Right forelimb (tissue), 1 donor: Measurements from ENCODE around the gene PSKH1.

ENCODE experiments used
- DNase-seq: peaks from one replicate; pipeline ENCODE4 v3.0.0-alpha.2; 2018

Gene PSKH1

DNA sequence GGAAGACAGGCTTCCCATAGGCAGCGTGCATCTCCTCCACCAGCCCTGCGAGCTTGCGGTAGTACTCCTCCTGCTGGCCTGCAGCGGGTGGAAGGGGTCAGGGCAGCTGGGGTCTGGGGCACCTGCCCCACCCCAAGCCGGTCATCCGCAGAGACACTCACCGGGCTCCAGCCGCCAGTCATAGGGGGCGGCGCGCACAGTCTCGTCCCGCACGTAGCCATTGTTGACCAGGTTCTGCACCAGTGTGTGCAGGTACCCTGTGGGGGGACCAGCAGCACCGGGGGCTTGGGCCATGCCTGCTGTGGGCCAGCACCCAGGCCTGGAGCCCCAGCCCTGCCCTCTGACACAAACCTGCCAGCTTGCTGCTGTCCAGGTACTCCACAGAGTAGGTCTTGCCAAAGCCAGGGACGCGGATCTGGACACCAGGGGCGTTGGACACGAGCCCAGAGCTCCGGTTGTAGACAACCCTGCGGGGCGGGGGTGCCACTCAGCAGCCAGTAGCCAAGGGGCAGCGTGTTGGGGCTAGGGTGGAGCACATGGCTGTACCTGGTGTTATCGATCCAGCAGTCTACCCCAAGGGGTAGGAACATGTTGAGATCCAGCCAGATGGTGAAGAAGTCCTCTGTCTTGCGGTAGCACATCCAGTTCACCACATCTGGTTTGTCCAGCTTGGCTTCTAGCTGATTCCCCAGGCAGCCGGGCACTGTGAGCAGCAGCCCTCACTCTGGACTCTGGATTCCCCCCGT is 49.6 kb downstream of the PSKH1 start:
- DNase-seq = no peak

DNA sequence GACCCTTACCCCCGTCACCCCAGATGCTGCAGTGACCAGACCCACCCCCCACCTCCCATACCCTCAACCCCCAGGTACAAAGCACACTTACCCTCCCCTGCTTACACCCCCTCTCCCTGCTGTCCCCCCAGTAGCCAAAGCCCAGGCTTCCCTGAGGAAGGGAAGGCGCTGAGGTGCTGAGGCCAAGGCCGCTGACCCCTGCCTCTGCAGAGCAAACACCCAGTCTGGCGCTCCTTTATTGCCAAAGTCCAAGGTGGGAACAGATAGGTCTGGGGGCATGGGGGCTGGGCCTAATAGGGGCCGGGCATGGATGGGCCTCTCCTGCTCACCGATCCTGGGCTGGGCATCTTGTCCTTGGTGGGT is 50.2 kb downstream of the PSKH1 start:
- DNase-seq = no peak

DNA sequence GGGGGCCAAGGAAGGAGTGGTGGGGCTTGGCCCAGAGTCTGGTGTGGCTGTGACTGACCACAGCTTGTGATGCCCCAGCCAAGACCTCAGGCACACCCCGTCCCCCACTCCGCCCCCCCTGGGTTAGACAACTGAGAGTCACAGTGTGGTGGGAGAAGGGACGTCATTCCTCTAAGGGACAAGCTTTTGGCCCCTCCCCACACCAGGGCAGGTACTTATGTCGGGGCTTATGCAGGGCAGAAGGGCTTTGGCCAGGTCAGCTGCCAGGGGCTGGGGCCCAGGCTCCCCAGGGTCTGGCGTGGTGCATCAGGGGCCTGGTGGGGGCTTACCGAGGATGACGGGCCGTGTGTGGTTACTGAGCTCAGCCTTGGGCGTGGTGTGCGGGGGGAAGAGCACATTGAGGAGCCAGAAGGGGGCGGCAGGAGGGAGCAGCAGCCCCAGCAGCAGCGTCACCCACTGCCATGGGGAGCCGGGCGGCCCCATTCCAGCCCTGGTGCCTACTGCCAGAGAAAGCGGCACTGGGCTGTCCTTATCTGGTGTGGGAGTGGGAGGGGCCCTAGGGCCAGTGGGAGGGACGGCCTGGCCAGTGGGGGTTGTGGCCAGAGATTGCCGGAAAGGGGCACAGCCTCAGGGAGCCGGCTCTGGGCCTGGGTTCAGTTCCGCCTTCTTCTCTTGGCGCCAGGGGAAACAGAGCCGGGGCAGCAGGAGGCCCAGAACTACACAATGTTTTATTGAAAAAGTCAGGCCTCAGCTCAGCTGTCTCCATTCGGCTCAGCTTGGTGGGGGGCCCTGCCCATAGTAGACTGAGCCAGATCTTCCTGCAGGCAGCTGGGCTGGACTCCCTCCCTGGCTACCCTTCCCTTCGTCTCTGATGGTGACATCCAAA is 50.8 kb downstream of the PSKH1 start, which contains the start of gene LCAT:
TSS of gene LCAT (minus strand) at position 502 of the 886 bp plus-strand sequence. CDS start at position 483, 19 bp downstream.
- no peak for DNase-seq

DNA sequence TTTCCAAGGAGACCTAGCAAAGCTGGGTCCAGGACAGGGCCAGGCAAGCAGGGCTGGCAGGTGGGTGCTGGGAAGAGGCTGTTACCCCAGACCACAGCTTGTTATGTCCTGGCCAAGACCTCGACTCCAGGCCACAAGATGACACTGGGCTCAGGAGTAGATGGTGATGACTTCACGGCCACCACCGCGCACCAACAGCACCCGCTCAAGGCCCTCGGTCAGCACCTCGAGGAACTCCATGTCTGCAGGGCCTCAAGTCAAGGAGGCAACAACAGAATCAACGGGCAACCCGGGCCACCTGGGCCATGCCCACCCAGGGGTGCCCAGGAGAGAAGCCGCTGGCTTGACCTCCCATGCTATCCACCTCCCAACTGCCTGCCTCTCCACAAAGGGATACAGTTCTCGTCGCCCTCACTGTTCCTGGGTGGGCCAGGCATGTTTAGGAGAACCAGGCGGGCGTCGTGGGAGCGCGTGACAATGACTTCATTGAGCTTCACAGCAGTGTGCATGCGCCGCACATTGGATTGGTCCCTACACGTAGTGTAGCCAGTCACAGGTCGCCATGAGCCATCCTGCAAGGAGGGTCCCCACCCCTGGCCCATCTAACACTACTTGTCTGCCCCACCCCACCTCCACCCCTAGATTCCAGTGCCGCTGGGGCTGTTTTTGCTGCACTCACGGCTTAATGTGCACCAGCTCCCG is 51.8 kb downstream of the PSKH1 start:
- DNase-seq = no peak

DNA sequence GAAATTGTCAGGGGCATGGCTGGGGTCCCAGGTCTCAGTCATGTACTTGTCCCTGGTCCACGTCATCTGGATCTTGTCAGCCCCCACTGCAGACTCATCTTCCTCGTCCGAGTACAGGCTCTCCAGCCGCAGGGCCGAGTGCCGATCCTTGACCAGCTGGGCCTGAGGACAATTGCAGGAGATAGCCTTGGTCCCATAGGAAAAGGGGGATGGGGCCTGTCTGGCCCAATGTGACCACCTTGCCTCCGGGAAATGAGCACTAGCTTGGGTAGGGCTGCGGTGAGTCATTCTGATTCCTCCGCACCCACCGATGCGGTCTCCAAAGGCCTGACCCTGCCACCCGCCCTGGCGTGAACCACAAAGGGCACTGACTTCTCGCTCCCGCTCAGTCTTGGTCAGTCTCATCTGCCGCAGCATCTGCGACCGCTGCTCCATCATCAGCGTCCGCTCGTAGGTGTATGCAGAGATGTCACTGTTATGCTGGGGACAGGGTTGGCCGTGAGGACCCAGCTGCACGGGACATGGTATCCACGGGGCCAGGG is 52.4 kb downstream of the PSKH1 start:
- no peak for DNase-seq

DNA sequence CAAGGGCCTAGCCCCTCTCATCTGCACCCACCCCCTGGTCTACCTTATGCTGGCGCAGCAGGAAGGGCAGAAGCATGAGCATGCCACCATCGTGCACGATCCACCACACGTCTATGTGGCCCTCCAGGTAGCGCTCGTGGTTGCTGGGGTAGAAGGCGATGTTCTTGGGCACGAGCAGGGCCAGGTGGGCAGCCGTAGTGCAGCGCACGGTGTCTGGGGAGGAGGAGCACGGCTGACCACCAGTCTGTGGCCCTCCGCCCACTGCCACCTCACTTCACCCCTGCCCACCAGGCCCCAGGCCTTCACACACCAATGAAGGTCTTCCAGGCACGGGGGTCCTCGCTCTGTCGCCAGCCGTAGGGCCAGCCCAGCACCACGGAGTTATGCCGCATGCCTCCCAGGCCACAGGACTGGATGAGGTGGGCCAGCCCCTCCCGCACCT is 53.1 kb downstream of the PSKH1 start:
- no peak for DNase-seq

DNA sequence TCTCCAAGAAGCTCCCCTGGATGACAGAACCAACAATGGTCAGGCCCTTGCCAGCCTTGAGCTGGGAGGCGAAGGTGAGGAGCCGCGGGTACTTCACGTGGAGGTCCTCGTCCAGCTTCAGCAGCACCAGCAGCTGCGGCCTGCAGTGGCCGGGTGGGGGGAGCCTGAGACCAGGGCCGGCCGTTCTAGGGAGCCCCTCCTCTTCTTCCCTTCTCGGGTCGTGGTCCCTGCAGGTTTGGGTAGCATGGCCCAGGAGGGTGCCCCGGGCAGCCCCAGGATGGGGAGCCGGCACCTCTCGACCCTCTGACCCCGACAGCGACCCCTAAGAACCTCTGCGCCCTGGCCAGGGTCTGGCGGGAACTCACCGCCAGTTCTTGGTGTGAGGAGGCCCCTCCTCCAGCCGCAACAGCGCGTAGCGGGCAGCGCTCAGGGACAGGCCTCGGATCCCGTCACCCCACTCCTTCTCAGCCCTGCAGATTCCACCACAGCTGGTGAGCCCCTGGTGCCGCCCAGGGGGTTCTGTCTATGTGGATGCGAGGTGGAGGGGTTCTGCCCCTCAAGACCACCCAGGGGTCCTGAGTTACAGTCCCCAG is 54.0 kb downstream of the PSKH1 start:
- no peak for DNase-seq

DNA sequence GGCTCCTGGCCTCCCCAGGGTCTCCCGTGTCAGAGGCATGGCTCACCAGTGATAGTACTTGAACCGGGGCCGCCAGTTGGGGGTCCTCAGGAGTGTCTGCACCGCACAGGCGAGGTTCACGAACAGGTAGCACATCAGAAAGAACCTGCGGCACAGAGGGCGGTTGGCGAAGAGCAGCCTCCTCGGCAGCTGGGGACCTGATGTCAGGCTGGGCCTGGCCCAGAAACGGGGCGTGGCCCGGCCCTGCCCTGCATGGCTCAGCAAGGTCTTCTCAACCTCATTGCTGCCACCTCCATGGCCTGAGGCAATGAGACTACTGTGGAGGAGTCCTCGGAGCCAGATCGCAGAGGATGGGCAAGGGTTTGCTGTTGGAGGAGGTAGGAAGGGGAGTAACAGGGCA is 55.0 kb downstream of the PSKH1 start:
- no peak for DNase-seq

DNA sequence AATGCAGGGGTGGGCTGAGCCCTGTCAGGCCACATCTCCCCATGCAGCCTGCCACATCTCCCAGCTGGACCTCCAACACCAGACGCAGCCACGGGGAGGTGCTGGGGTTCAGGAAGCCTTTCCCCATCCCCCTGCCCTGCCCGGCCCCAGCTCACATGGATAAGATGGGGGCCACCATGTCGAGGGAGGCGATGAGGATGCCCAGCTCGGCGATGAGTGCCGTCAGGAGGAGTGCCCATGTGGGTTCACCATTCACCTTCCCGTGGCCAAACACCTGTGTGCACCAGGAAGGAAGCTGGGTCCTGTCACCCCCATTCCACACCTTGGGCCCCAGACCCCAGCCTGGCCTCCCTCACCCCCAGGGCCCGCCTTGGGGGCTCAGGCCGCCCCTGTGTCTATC is 56.6 kb downstream of the PSKH1 start:
- DNase-seq = no peak

DNA sequence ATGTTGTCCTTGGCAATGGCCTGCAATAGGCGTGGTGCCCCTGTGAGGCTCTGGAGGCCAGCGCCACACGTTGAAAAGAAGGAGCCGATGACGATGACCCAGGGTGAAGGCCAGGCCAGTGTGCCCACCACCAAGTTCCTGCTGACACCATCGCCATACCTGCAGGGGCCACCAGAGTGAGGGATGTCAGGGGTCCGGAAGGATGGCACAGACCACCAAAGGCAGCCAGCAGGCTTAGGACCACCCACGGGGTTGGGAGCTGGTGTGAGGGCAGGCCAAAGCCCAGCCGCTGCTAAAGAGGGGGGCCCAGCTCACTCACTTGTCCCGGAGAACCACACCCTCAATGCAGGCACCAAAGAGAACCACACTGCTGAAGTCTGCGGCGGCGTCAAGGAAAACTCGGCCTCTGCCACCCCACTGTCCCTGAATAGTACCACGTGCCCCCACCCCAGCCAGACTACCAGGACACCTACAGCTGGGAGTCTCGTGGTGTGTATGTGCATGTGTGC is 57.3 kb downstream of the PSKH1 start:
- no peak for DNase-seq

DNA sequence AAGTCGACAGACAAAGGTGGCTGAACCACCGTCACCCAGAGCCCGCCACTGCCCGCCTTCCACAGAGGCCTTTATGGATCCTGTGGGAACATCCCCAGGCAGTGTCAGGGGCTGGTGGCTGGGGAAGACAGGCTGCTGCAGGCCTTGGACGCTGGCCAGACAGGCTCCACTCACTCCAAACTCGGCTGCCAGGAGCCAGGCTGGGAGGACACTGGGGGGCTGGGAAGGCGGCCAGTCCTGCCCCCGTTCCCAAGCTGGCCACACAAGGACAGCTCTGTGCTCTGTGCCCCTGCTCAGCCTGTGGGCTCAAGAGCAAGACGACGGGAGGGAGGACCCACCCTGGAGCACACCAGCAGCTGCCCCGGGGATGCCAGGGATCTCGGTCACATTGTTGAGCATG is 58.4 kb downstream of the PSKH1 start:
- no peak for DNase-seq

DNA sequence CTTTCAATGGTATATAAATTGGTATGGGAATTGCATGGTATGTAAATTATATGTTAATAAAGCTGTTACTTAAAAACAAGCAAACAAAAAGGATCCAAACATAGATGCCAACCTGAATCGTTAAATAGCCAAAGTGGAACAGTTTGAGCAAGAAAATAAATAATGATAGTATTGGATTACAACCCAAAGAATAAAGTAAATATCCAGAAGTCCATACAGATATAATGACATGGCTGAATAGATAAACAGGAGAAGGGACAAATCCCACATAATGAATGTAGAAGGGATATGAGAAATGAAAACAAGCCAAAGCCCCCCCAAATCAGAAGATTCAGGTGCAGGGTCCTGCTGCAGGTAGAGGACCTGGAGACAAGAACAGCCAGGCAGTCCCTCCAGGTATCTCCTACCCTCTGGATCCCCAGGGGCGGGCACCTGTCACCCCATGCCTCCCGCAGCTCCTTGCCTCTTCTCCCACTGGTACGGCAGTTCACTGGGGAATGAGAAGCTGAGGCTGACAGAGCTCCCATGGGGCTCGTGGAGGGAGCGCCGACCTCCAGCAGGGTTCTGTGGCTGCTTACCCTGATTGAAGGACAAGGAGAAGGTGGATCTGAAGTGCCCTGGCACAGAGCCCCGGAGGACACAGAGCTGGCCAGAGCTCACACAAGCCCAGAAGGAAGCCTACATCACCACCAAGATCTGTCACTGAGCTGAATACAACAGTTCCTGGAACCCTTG is 60.8 kb downstream of the PSKH1 start:
- DNase-seq = no peak

DNA sequence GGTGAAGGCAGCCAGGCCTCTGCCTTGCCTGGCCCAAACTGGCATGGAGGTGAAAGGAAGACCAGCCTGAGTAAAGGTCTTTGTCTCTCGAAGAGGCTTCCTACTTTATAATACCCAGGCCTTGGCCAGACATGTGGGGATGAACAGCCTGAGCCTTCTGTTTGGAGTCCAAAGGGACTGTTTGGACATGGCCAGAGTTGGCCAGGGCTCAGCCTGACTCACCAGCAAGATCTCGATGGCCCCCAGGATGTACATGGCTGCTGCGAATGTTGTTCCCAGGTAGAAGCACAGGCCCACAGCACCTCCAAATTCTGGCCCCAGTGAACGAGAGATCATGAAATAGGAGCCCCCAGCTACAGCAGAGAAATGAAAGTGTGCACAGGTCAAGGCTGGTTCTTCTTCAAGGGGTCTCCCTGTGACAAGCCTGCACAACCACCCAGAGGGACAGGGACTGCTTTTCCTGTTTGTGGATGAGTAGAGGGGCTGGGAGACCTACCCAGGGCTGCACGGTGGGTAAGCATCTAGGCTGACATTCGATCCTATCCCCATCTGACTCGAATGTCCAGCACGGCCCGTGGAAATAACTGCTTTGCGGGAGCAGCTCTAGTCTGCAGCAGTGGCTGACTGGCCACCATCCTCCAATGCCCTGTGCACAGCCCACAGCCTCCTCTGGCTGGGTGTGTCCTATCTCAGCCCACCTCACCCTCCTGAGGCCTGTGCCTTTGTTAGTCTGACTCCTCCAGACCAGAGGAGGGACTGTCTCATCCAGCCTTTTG is 61.6 kb downstream of the PSKH1 start:
- DNase-seq = no peak

DNA sequence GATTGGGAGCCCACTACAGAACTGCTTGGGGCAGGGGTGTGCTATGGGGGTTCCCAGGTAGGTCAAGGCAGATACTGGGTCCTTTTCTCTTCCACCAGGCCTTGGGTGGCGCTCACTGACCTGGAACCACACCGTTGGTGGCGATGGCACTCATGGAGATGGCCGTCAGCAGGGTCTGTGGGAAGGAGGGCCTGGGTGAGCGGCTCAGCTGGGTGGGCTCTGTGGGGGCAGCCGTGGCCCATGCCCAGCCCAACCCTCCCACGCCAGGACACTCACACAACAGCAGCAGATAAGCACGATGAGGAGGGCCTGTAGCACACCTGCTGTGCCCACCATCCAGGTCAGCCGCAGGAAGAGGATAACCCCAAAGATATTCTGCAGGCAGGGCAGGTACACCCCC is 64.6 kb downstream of the PSKH1 start:
- no peak for DNase-seq

DNA sequence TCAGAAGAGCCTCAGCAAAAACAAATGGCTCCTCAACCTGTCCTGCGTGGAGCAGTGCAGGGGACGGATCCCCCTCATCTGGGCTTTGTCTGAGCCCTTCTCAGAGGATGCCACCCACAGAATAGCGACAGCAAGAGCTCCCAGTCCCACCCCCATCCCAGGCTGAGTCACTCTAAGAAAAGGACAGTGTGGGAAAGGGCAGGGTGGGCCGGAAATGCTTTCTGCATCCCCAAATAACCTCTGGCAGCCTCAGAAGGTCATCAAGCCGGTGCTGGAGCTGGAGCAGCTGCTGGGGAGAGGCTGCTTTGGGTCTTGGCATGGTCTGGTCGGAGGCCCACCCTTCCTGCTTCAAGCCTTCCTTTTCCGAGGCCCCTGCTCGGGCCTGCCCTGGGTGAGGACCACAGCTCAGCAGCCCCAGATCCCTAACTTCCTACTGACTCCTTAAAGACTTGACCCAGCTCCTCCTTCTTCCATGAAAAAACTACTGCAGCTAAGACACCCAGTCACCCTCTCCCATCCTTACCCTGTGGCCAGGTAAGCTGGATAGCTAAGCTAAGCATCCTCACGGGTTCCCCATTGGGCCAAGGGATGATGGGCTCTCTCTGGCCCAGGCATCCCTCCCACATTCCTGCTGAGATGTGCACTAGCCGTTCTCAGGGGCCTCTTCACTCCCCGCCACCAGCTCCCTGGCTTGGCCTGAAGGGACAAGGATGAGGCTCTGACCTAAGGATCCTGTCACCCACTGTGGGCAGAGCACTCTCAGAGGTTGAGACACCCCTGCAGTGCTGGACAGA is 66.7 kb downstream of the PSKH1 start:
- no peak for DNase-seq

DNA sequence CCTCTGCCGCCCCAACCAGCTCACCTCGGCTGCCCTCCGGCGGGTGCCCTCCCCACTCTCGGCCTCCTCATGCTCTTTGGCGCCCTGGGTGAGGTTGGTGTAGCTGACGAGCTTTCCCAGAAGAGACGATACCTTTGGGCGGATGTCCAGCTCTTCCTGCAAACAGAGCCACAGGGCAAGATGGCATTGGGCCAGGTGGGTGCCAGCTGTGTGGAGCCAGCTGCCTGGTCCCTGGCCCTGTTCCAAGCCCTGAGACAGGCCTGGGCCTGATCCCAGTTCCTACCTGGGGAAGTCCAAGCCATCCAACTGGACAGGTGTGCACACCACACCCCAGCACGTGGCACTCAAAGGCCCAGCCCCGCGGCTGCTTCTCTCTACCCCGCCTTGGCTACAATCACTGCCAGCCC is 68.5 kb downstream of the PSKH1 start:
- no peak for DNase-seq

DNA sequence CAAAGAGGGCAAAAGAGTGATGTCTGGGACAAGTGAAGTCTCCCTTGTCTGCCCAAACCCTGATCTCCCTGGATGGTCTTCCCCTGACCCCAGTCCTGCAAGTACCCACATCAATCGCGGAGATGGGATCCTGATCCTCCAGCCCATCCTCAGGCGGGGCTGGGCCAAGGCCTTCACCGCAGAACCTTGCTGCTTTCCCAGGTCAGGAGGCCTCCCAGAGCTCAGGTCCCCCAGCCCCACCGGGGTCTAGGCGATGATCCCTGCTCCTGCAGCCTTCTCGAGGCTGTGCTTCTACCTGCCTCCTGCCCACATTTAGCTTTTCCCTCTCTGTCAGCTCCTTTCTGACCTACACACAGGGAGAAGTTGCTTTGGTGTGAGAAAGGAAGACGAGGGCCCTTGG is 69.1 kb downstream of the PSKH1 start:
- DNase-seq = no peak

DNA sequence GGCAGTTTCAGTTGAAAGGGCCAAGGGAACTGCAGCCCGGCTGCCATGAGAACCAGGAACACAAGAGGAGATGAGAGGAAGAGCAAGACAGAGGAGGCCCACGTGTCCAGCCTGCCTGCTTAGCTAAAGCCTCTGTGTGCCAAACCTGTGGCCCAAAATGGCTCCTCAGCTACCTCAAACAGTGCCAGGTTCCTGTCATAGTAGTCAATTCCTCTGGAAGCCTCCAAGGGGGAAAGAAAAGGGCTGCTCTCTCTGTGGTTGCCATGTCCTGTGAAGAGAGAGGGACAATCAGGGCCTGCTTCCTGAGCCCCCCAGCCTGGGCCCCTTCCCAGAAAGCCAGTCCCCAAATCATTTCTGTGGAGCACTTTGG is 70.2 kb downstream of the PSKH1 start:
- no peak for DNase-seq

DNA sequence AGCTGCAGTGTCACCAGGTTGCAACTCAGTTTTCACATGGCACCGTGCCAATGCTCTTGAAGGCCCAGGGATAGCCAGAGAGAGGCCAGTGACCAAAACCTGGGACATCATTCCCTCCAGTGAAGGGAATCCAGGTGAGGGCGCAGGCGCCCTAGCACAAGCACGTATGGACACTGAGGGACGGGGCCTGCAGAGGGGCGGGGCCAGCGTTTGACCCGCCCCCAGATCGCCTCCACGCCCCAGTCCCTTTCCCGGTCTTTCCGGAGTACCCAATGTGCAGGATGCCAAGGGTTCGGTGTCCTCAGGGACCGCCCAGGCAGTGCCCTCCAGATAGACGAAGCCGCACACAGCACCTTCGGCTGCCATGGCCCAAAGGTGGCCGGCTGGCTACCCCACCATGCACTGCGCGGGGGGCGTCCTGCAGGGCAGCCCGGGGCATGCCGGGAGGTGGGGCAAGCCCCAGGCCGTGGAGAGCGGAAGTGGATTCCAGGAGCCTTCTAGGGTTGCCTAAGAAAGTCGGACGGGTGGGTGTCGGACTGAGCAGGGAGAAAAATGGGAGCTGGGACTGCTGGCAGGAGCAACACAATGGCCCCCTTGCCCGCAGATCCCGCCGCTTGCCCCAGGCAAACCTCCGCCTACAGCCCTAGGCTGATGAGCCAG is 70.7 kb downstream of the PSKH1 start:
- DNase-seq = no peak
